Psoas muscle (tissue), 8 donors: ENCODE data around the gene PITPNM1. TPM values are rescaled to one million over a fixed set of nuclear protein-coding genes. Genes with fewer than 3 reads are reported as not detected.

Experiments
- ATAC-seq, 4 donors: fragments of 200-7000 bp; cut with Tn5 transposase; one replicate each; pipeline ENCODE4 v1.9.1; 2020; ENCODE audit warnings: moderate library complexity in 3 of 4, mild to moderate bottlenecking in 2 of 4
- DNase-seq, 2 donors: peaks; one replicate each; pipeline ENCODE4 v3.0.0-alpha.2; 2020
- H3K27ac ChIP-seq: fragments of 200-600 bp; one replicate; pipeline ENCODE4 v1.8.0; 2022
- H3K27me3 ChIP-seq, 3 donors: fragments of 200-600 bp in 1 of 3; one replicate each; pipeline versions ENCODE4 v1.6.1 to v1.8.0; 2013 to 2022; ENCODE audit warnings: low read length in 2 of 3, mild to moderate bottlenecking in 2 of 3, moderate library complexity in 1 of 3; ENCODE audit not compliant: insufficient read depth in 3 of 3
- H3K36me3 ChIP-seq, 2 donors: fragments of 200-600 bp in 1 of 2; one replicate each; pipeline versions ENCODE4 v1.6.1 to v1.8.0; 2013 to 2022; ENCODE audit warnings: low read depth in 1 of 2, mild to moderate bottlenecking in 1 of 2, moderate library complexity in 1 of 2; ENCODE audit not compliant: insufficient read depth in 1 of 2
- H3K4me1 ChIP-seq: fragments of 200-600 bp; one replicate; pipeline ENCODE4 v1.8.0; 2022
- H3K4me3 ChIP-seq: fragments of 200-600 bp; one replicate; pipeline ENCODE4 v1.8.0; 2022; ENCODE audit warnings: mild to moderate bottlenecking
- H3K9me3 ChIP-seq: fragments of 200-600 bp; one replicate; pipeline ENCODE4 v1.8.0; 2022
- CTCF ChIP-seq: fragments of 200-600 bp; IDR thresholded peaks from one replicate; pipeline ENCODE4 v1.8.0; 2022; ENCODE audit warnings: antibody characterized with exemption
- WGBS, 3 donors: extraction: QIAGEN DNeasy Blood & Tissue Kit; methylation state at CpG; one replicate each; pipeline versions ENCODE4 v1.1.6 to v1.1.7; 2013; 5-methylcytosine and 5-hydroxymethylcytosine counted together
- intact Hi-C, 2 donors: fragments of 100-400 bp; cut with DNase I; formaldehyde crosslinking; loops; one replicate each; pipeline versions ENCODE4 v1.11.0 to v1.14.2; 2022
- polyA plus RNA-seq, 3 donors: library from polyadenylated mRNA; stranded (reverse); fragments of 200-250 nt; gene quantifications; one replicate each; pipeline ENCODE4 v1.2.3, GENCODE V29; 2013
- total RNA-seq, 4 donors: library from RNA; stranded (reverse); fragmentation: NEBNext Ultra II Directional in 2 of 4; extraction: Animal tissue kit (Norgen Biotek cat#: 25700) in 2 of 4; gene quantifications; one replicate each; pipeline versions ENCODE4 v1.2.1 to v1.2.4, GENCODE V29; 2021 to 2023
- donor health status: healthy with polysubstance abuse.
- donor health status: DM: no; HTN: no; CAD: no; lungs with moderate emphysema.
- donor health status: Bipolar disorder and iron deficiency.
- donor health status: healthy.
- donor health status: DM: yes; HTN: yes; CAD: no.
- donor health status: DM: no; HTN: no; CAD: no.
- donor health status: DM: no; HTN: no; CAD: no.
- donor health status: DM: yes; HTN: yes; CAD: no.

Gene PITPNM1
- total and polyA plus RNA-seq, 7 donors = 2.3 to 16.1 (median 7.1) TPM

GRCh38 chr11:67535561-67535960 is 30.4 kb upstream of the PITPNM1 start:
- DNase-seq (no peak), ATAC-seq (no peak)
- no peak for TF ChIP-seq CTCF
- Histone ChIP-seq H3K36me3 (no peaks in the 10 kb centered on the region), H3K27ac (no peak overlapping the region), H3K27me3 (no peaks in the 10 kb centered on the region), H3K4me3 (no peak overlapping the region), H3K9me3 (no peaks in the 10 kb centered on the region), H3K4me1 (no peaks in the 10 kb centered on the region)
- intact Hi-C loops = no loop called here
- WGBS, 3 donors = 80 to 88% (median 84%) methylated on average over 1 of the region's 1 CpG

GRCh38 chr11:67534070-67534679 is 29.0 kb upstream of the PITPNM1 start:
- DNase-seq (no peak), ATAC-seq (no peak)
- no peaks in the 10 kb centered on the region for H3K4me1 ChIP-seq
- H3K27me3 ChIP-seq = no peaks in the 10 kb centered on the region
- no peak overlapping the region for H3K4me3 ChIP-seq
- H3K27ac ChIP-seq = no peak overlapping the region
- no peaks in the 10 kb centered on the region for H3K36me3 ChIP-seq
- intact Hi-C loops = no loop called here
- WGBS, 3 donors = 36 to 39% (median 37%) methylated on average over 4 of the region's 4 CpGs
- H3K9me3 ChIP-seq = no peaks in the 10 kb centered on the region
- no peak for TF ChIP-seq CTCF

GRCh38 chr11:67532889-67533288 is 27.7 kb upstream of the PITPNM1 start:
- DNase-seq = no peak
- H3K4me3 ChIP-seq = no peak overlapping the region
- no peaks in the 10 kb centered on the region for H3K9me3 ChIP-seq
- no peaks in the 10 kb centered on the region for H3K27me3 ChIP-seq
- H3K4me1 ChIP-seq = no peaks in the 10 kb centered on the region
- H3K27ac ChIP-seq = no peak overlapping the region
- no peak for ATAC-seq
- TF ChIP-seq CTCF = no peak
- no peaks in the 10 kb centered on the region for H3K36me3 ChIP-seq
- intact Hi-C loops = no loop called here
- WGBS, 3 donors = 90 to 93% (median 92%) methylated on average over 2 of the region's 2 CpGs

- ATAC-seq (no peak), DNase-seq (no peak)
- no peaks in the 10 kb centered on the region for H3K4me1 ChIP-seq
- no peak overlapping the region for H3K4me3 ChIP-seq
- no peak overlapping the region for H3K27ac ChIP-seq
- no peaks in the 10 kb centered on the region for H3K36me3 ChIP-seq
- TF ChIP-seq CTCF = no peak
- WGBS, 3 donors = 47 to 53% (median 50%) methylated on average over 5 of the region's 5 CpGs
- no peaks in the 10 kb centered on the region for H3K9me3 ChIP-seq
- intact Hi-C loops = no loop called here
- H3K27me3 ChIP-seq = no peaks in the 10 kb centered on the region
Measured at GRCh38 chr11:67530282-67530592, 25.1 kb upstream of the PITPNM1 start.

- TF ChIP-seq CTCF = no peak
- H3K4me1 ChIP-seq = no peaks in the 10 kb centered on the region
- no peak overlapping the region for H3K4me3 ChIP-seq
- ATAC-seq = no peak
- peaks cover 0 to 9% (median 9%) of the 10 kb centered on the region in 3 donors for H3K27me3 ChIP-seq
- intact Hi-C loops = no loop called here
- H3K9me3 ChIP-seq = no peaks in the 10 kb centered on the region
- H3K36me3 ChIP-seq = no peaks in the 10 kb centered on the region
- DNase-seq = no peak
- WGBS, 3 donors = 88 to 93% (median 89%) methylated on average over 4 of the region's 4 CpGs
- no peak overlapping the region for H3K27ac ChIP-seq
Measured at GRCh38 chr11:67528376-67528775, 23.2 kb upstream of the PITPNM1 start.
